Epithelial cell of proximal tubule (primary cell): Measurements from ENCODE around the gene ZNF519. TPM values are rescaled to one million over a fixed set of nuclear protein-coding genes. Genes with fewer than 3 reads are reported as not detected.

Experiments used
- DNase-seq: peaks from one replicate; pipeline ENCODE4 v3.0.0-alpha.2; 2011; ENCODE audit warnings: low read depth
- H3K4me3 ChIP-seq: 2 replicates; pipeline ENCODE4 v1.5.1; 2011; ENCODE audit warnings: low read depth, mild to moderate bottlenecking, low read length
- CTCF ChIP-seq: conservative IDR thresholded peaks from 2 replicates; pipeline ENCODE4 v1.5.1; 2012; ENCODE audit warnings: low read depth, mild to moderate bottlenecking, low read length
- total RNA-seq: library from RNA; depleted of rRNA; stranded (reverse); fragments of >200 nt; gene quantifications from 2 replicates; pipeline ENCODE4 v1.2.3, GENCODE V29; 2015

The ZNF519 gene
- total RNA-seq, 1 donor from 2014 or later: 9.5 TPM

GRCh38 chr18:14053661-14054060 lies 78.6 kb downstream of the ZNF519 start:
- TF ChIP-seq CTCF: no peak
- no peak for DNase-seq
- no peak overlapping the region for H3K4me3 ChIP-seq

Other genes with a start within 250 kb of the ZNF519 start
- not detected in 2 replicates for gene MC2R, start 216.9 kb downstream of the ZNF519 start, total RNA-seq